GM23338 (cell line): Measurements from ENCODE around the gene RCE1. TPM values are rescaled to one million over a fixed set of nuclear protein-coding genes. Genes with fewer than 3 reads are reported as not detected.

Experiments used
- ATAC-seq: fragments of 200-7000 bp; cut with Tn5 transposase; 3 replicates; pipeline ENCODE4 v1.9.1; 2020
- DNase-seq: peaks from one replicate; pipeline ENCODE4 v3.0.0-alpha.2; 2015; ENCODE audit warnings: low spot score
- H2AFZ ChIP-seq: fragments of 200-600 bp; sonication (generic); 2 replicates; pipeline ENCODE4 v1.8.0; 2016; ENCODE audit warnings: antibody characterized with exemption, mild to moderate bottlenecking, moderate library complexity
- H3F3A ChIP-seq: fragments of 200-600 bp; sonication (generic); replicated peaks from 2 replicates; pipeline ENCODE4 v1.8.0; 2017; ENCODE audit warnings: antibody characterized with exemption, mixed run types, low read depth
- H3K27ac ChIP-seq: fragments of 200-600 bp; sonication (generic); 2 replicates; pipeline ENCODE4 v1.6.1; 2016; ENCODE audit warnings: low read depth
- H3K27me3 ChIP-seq: fragments of 200-600 bp; sonication (generic); 2 replicates; pipeline ENCODE4 v1.8.0; 2016; ENCODE audit warnings: mild to moderate bottlenecking, mixed run types, moderate library complexity; ENCODE audit not compliant: insufficient read depth
- H3K36me3 ChIP-seq: fragments of 200-600 bp; sonication (generic); 2 replicates; pipeline ENCODE4 v1.8.0; 2016; ENCODE audit warnings: mild to moderate bottlenecking; ENCODE audit not compliant: insufficient read depth
- H3K4me1 ChIP-seq: fragments of 200-600 bp; sonication (generic); 2 replicates; pipeline ENCODE4 v1.8.0; 2016; ENCODE audit warnings: mild to moderate bottlenecking, moderate library complexity; ENCODE audit not compliant: insufficient read depth
- H3K4me2 ChIP-seq: fragments of 200-600 bp; sonication (generic); 2 replicates; pipeline ENCODE4 v1.7.1; 2017; ENCODE audit warnings: mixed run types
- H3K4me3 ChIP-seq: fragments of 200-600 bp; sonication (generic); 2 replicates; pipeline ENCODE4 v1.6.1; 2016; ENCODE audit warnings: mixed run types
- H3K79me2 ChIP-seq: fragments of 200-600 bp; sonication (generic); replicated peaks from 2 replicates; pipeline ENCODE4 v1.8.0; 2017; ENCODE audit warnings: mild to moderate bottlenecking; ENCODE audit not compliant: insufficient read depth
- H3K9me2 ChIP-seq: fragments of 200-600 bp; sonication (generic); 2 replicates; pipeline ENCODE4 v1.8.0; 2017; ENCODE audit not compliant: insufficient read depth
- H4K20me1 ChIP-seq: fragments of 200-600 bp; sonication (generic); replicated peaks from 2 replicates; pipeline ENCODE4 v1.8.0; 2017; ENCODE audit warnings: mild to moderate bottlenecking; ENCODE audit not compliant: insufficient read depth
- H3K27ac Mint-ChIP-seq: 2 replicates; pipeline ENCODE4 v1.8.0; 2020; ENCODE audit warnings: inconsistent platforms, mild to moderate bottlenecking, moderate library complexity, mixed read lengths
- H3K27me3 Mint-ChIP-seq: 3 replicates; pipeline ENCODE4 v1.8.0; 2022; ENCODE audit warnings: low read depth, mild to moderate bottlenecking, moderate library complexity, mixed read lengths, inconsistent platforms; ENCODE audit not compliant: insufficient read depth, poor library complexity
- H3K36me3 Mint-ChIP-seq: 3 replicates; pipeline ENCODE4 v1.8.0; 2021; ENCODE audit warnings: low read depth, mild to moderate bottlenecking, inconsistent platforms, moderate library complexity, mixed read lengths
- H3K4me1 Mint-ChIP-seq: 3 replicates; pipeline ENCODE4 v1.8.0; 2020; ENCODE audit warnings: mild to moderate bottlenecking, inconsistent platforms, mixed read lengths
- H3K4me3 Mint-ChIP-seq: 3 replicates; pipeline ENCODE4 v1.8.0; 2021; ENCODE audit warnings: moderate library complexity, mild to moderate bottlenecking, inconsistent platforms, mixed read lengths
- H3K9me3 Mint-ChIP-seq: 3 replicates; pipeline ENCODE4 v1.8.0; 2020; ENCODE audit warnings: moderate library complexity, mild to moderate bottlenecking, inconsistent platforms, mixed read lengths
- CREB1 ChIP-seq: fragments of 250-450 bp; sonication (Bioruptor Pico); IDR thresholded peaks from 2 replicates; pipeline ENCODE4 v1.5.0; 2020; ENCODE audit warnings: low read depth, mild to moderate bottlenecking, moderate library complexity
- JUNB ChIP-seq: IDR thresholded peaks from one replicate; pipeline ENCODE4 v1.6.1; 2016; ENCODE audit warnings: antibody characterized with exemption; ENCODE audit not compliant: unreplicated experiment
- ZNF114 ChIP-seq: fragments of 250-450 bp; sonication (Bioruptor Pico); IDR thresholded peaks from 2 replicates; pipeline ENCODE4 v1.5.0; 2020; ENCODE audit warnings: mild to moderate bottlenecking, moderate library complexity
- ZNF462 ChIP-seq: fragments of 250-450 bp; sonication (Bioruptor Pico); IDR thresholded peaks from 2 replicates; pipeline ENCODE4 v1.5.0; 2020; ENCODE audit warnings: mild to moderate bottlenecking, moderate library complexity
- polyA plus RNA-seq: library from polyadenylated mRNA; unstranded; fragments of >200 nt; fragmentation: Nextera tagmentation; extraction: Ambion mirVana; gene quantifications from 2 replicates; pipeline ENCODE4 v1.2.1, GENCODE V29; 2016
- total RNA-seq: library from RNA; depleted of rRNA; stranded (reverse); fragments of >200 nt; shearing (Covaris generic); gene quantifications from 2 replicates; pipeline ENCODE4 v1.2.3, GENCODE V29; 2014

RCE1 gene
- total and polyA plus RNA-seq, 2 experiments from 2014 or later: 27.8 to 55.1 TPM

- no peak overlapping the region for H3K4me3 Mint-ChIP-seq
- H3K27ac ChIP-seq: no peak overlapping the region
- peaks cover 13% of the 10 kb centered on the region for H3K27me3 Mint-ChIP-seq
- no peaks in the 10 kb centered on the region; the same call in 1 of the 2 replicates for H3K4me1 ChIP-seq
- ATAC-seq (no peak), DNase-seq (no peak)
- H3K79me2 ChIP-seq: no peaks in the 10 kb centered on the region
- H3K9me2 ChIP-seq: no peaks in the 10 kb centered on the region
- H3K4me3 ChIP-seq: no peak overlapping the region
- H3K4me2 ChIP-seq: no peak overlapping the region
- no peaks in the 10 kb centered on the region for H3F3A ChIP-seq
- no peak overlapping the region for H2AFZ ChIP-seq
- no peaks in the 10 kb centered on the region; the same call in 2 of the 3 replicates for H3K9me3 Mint-ChIP-seq
- H3K36me3 ChIP-seq: no peaks in the 10 kb centered on the region
- TF ChIP-seq CREB1 (CRISPR knock-in tag): no peak
- no peak for TF ChIP-seq ZNF462 (CRISPR knock-in tag)
- TF ChIP-seq JUNB: no peak
- H4K20me1 ChIP-seq: no peaks in the 10 kb centered on the region
- no peak overlapping the region for H3K27ac Mint-ChIP-seq
- no peaks in the 10 kb centered on the region for H3K27me3 ChIP-seq
- peaks cover 14% of the 10 kb centered on the region for H3K4me1 Mint-ChIP-seq
- peaks cover 3% of the 10 kb centered on the region; the same call in 1 of the 3 replicates for H3K36me3 Mint-ChIP-seq
Observed at GRCh38 chr11:66870131-66870530, 26.9 kb downstream of the RCE1 start.

- no peak overlapping the region for H3K4me3 Mint-ChIP-seq
Observed at GRCh38 chr11:66870616-66871520, 27.6 kb downstream of the RCE1 start.

More at GRCh38 chr11:66870616-66871520, 27.6 kb downstream of the RCE1 start:
- H3K36me3 ChIP-seq: no peaks in the 10 kb centered on the region
- Mint-ChIP-seq H3K27ac (no peak overlapping the region), H3K9me3 (no peaks in the 10 kb centered on the region; the same call in 2 of the 3 replicates), H3K27me3 (peaks cover 15% of the 10 kb centered on the region), H3K36me3 (peaks cover 3% of the 10 kb centered on the region; the same call in 1 of the 3 replicates), H3K4me1 (peaks cover 14% of the 10 kb centered on the region)
- H3K9me2 ChIP-seq: no peaks in the 10 kb centered on the region
- no peak for DNase-seq
- no peak overlapping the region for H3K27ac ChIP-seq
- H4K20me1 ChIP-seq: no peaks in the 10 kb centered on the region
- TF ChIP-seq ZNF114 (CRISPR knock-in tag): no peak
- H2AFZ ChIP-seq: no peak overlapping the region
- no peak overlapping the region for H3K4me2 ChIP-seq
- H3K4me1 ChIP-seq: no peaks in the 10 kb centered on the region
- H3K79me2 ChIP-seq: no peaks in the 10 kb centered on the region
- no peak for ATAC-seq
- H3K27me3 ChIP-seq: no peaks in the 10 kb centered on the region
- no peak overlapping the region for H3K4me3 ChIP-seq
- H3F3A ChIP-seq: no peaks in the 10 kb centered on the region
